HG03575 (cell line): ENCODE measurements around the gene RAB43.
"Not testable (repeated sequence)": the region's sequence is repeated elsewhere in the genome, so short reads cannot be mapped to it uniquely, and the experiment has no call there.

Source experiments
- ATAC-seq: cut with Tn5 transposase; IDR thresholded peaks from one replicate; pipeline ENCODE4 v1.9.1; 2021; ENCODE audit not compliant: unreplicated experiment, insufficient number of reproducible peaks, low FRiP score; ENCODE audit errors: extremely low read depth

RAB43 gene

DNA sequence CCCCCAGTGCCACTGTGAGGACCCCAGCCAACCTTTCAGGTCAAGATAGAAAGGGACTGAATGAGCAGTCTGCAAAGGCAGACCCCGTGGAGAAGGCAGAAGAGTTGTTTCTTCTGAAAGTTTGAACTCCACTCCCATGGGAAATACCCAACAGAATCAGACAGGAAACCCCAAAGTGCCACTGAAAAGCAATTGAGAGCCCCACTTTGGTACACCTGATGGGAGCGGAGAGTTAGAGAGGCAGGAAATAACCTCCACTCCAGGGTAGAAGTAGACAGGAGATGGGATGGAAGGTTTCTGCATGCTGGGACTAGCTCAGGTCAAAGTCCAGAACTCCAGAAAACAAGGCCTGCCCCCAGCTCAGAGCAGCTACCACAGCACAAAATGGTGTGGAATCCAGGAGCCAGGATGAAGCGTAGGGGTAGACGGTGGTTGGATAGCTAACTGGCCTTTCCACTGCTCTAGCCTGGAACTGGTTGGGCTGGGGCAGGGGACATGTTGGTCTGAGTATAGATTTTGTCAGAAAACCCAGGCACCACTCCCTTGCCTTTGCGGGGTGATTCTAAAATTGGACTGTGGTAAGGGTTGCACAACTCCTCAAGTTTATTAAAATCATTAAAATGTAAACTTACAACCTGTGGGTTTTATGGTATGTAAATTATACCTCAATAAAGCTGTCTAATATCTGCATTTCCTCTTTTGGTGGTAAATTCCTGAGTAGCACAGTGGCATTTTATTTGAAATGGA is 1.9 kb upstream of the RAB43 start:
- no peak for ATAC-seq

DNA sequence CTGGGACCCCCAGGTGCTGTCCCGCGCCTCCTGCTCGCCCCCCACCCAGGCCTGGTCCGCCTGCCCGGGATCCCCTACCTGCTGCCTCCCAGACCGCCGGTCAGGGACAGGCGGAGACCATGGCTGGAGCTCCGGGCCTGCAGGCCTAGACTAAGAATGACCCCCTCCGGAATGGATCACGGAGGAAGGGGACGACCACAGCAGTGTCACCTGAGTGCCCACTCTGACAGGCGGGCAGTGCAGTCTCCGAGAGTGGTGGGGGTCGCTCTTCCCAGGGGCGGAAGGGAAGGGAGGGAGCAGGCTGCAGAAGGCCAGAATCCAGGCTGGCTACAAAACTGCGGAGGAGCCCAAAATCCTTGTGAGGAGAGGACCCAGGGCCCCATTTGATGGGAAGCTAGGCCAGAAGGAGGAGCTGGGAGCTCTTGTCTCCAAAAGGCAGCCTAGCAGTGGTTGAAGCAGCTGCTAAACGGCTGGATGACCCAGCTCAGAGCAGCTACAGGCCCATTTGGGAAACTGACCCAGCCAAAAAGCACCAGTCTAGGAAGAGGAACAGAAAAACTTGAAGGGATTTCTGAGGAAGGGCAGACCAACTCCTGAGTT is 908 bp upstream of the RAB43 start:
- ATAC-seq, result no peak

DNA sequence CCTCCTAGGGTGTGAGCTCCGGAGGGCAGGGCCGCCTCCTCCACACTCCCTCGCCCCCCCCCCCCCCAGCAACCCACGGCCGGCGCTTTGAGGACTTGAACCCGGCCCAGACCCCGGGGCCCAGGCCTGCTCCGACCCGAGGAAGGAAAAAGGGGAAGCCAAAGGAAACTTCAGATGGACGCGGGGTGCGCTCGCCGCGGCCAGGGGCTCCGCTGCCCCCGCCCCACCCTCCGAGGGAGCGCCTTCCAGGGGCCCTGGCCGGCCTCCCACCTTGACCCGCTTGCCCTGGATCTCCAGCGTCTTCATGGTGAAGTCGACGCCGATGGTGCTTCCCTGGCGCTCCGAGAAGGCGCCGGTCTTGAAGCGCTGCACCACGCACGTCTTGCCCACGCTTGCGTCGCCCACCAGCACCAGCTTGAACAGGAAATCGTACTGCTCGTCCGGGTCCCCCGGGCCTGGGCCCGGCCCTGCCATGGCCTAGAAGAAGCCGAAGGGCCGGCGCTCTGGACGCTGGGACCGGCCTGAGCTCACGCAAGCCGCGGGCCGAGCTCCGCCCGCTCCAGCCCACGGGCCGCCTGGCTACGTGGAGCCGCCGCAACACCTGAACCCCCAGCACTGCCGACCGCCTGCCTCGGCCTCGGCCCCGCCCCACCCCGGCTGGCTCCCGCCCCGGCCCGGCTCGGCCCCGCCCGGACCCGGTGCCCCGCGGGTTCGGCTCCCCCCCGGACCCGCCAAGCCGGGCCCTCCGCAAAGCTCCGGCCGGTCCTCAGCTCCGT is 400 bp downstream of the RAB43 start:
- no peak for ATAC-seq

DNA sequence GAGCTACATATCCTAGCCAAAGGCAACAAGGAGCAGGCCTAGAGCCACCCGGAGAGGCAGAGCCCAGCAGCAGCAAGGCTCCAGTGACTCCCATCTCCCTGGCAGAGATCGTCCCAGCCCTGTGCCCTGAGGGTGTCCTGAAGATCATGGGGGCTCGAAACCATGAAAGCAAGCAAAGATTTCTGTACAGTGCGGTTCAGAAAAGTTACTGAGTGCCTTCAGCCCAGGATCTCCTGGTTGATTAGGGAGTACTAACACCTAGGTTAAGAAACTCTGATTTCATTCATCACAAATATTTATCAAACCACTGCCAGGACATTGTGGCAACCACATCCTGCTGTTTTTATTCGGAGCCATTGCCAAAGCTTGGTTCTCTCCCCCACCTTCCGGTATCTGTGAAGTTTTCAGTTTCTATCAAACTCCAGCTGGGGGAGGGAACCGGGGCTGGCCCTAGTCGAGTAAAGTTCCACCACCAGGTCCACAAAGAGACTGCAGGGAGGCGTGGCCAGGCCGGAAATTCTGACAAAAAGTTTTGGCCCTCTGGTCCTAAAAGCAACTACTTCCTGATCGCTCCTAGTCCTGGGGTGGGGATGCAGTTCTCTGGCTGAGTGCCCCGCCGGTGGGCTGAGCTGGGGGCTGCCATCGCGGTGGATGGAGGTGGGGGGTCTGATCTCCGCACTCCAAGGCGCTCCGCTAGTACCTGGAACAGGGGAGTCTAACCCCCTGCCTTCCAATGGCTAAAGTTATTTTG is 1.2 kb downstream of the RAB43 start:
- ATAC-seq, result peak; percentile 50

DNA sequence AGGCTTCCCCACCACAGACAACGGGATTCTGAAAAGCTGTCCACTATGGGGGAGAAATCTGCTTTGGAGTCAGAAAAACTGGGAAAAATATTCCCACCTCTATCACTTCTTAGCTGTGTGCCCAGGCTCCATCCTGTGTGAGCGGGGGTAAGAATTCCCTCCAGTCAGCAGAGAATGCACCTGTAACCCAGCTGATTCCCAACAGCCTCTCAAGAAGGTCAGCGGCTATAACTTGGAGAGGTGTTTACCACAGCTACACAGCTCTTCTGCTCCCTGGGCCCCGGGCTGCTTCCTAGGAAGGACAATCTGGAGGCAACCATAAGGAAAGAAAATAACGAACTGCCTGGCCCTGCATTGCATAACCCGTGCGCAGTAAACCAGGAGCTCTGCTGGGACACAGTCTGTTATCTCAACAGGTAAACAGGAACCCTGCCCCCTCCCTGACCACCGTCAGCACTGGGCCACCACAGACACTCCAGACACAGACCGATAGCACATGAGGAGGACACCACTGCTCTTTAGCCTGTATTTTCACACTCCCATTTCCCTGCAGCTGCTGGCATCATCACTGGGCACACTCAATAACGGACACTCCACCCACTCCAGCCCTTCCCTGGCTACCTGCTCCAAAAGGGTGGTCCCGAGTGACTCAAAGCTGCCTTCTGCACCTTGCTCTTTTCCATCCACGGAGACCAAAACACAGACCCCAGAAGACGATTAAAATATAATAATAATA is 2.1 kb downstream of the RAB43 start:
- no peak for ATAC-seq

DNA sequence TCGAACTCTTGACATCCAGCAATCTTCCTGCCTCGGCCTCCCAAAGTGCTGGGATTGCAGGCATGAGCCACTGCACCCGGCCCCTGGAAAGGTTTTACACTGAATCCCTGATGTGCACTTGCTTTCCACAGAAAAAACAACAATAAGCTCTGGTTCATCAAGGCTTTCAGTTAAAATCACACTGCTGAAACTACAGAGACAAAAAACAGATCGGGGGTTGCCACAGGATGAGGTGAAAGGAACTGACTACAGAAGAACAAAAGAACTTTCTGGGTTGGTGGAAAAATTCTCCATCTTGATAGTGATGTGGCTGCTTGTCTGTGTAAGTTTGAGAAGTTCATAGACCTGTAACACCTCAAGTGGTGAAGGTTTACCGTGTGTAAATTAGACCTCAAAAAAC is 2.9 kb downstream of the RAB43 start:
- ATAC-seq, result no peak

DNA sequence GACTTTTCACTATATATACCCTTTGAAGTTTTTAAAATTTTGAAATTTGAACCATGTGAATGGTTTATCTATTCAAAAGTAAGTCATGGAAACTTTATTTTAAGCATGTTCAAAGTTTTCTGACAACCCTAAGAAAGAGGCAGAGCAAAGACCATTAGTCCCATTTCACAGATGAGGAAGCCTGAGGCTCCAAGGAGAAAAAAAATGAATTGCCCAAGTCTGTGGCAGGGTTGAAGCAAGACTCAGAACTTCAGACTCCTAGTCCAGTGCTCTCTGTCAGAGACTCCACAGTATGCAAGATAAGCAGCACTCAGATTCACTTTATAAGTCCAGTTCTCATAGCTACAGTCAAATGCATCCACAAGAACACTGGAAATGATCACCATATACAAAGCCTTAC is 4.5 kb downstream of the RAB43 start:
- no peak for ATAC-seq

DNA sequence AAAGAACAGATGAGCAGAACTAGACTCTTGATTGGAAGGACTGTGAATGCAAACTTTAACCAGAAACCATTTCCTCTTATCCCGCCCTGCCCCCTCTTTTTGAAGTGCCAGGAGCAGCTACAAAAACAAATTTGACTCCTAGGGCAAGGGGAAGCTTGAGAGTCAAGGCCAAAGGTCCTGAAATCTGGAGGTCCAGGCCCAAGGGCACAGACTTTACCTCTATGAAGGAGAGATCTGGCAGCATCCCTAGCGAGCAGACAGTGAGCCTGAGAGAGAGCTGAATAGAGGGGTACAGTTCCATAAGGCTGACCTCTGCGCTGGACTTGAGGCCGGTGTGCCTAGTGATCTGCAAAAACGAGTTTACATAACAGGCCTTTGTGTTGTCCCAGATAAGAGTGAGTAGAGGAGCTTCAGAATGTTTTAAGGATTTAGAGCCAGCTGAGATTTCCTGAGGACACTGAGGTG is 5.1 kb downstream of the RAB43 start:
- no peak for ATAC-seq

DNA sequence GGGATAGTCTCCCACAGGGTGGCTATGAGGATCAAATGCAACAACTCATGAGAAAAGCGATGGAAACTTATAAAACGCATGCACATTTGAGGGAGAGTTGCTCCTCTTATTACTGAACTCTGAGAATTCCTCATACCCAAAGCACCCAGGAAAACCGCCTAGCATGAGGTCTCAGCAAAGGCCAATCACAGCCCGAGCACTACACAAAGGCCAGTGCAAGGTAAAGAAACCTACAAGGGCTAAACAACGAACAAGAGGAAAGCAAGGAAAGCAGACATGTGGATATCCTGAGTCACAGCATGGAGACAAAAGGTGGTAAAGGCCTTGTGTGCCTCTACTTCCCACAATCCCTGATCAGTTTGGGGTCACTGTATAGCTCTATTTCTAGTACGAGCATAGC is 7.1 kb downstream of the RAB43 start:
- no peak for ATAC-seq

DNA sequence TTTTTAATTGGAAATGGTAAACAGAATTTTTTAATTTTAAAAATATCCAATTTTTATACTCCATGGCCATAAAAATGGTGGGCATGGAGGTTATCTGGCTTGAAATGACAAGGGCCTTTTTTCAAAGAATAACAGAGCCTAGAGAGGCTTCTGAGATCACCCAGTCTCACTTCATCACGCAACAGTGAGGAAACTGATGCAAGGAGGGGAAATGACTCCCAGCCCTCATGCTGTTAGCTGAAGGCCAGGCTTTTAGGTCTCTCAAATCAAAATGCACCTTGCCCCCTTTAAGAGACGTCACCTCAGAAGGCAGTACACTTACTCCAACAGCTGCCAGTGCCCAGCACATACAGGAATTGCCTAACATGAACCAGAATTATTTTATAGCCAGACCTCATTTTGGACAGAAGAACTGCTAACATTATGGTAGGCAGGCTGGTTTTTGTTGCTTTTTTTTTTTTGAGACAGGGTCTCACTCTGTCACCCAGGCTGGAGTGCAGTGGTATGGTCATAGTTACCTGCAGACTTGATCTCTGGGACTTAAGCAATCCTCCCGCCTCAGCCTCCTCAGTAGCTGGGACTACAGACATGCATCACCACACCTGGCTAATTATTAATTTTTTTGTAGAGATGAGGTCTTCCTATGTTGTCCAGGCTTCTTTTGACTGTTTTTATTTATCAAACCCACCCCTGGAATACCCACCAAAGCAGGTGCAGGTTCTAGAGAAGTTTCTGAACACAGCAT is 9.1 kb downstream of the RAB43 start:
- ATAC-seq, result no peak

DNA sequence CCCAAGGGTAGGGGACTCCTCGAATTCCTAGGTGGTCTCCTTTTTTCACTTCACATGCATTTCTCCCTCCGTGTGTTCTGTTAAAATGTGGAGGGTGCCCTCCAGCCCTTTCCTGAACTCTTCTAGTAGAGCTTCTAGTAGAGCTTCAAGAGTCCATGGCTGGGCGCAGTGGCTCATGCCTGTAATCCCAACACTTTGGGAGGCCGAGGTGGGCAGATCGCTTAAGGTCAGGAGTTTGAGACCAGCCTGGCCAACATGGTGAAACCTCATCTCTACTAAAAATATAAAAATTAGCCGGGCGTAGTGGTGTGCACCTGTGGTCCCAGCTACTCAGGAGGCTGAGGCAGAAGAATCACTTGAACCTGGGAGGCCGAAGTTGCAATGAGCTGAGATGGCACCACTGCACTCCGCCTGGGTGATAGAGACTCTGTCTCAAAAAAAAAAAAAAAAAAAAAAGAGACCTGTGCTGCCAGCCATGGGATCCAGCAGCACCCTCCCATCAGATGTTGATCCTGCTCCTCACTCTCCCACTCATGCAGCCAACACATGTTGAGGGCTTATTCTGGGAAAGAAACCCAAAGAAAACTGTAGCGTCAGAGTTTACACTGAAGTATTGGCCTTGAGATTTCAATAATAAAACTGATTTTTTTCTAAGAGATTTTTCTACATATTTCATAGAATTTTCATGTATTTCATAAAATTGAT is 10.4 kb downstream of the RAB43 start:
- not testable (repeated sequence) for ATAC-seq

DNA sequence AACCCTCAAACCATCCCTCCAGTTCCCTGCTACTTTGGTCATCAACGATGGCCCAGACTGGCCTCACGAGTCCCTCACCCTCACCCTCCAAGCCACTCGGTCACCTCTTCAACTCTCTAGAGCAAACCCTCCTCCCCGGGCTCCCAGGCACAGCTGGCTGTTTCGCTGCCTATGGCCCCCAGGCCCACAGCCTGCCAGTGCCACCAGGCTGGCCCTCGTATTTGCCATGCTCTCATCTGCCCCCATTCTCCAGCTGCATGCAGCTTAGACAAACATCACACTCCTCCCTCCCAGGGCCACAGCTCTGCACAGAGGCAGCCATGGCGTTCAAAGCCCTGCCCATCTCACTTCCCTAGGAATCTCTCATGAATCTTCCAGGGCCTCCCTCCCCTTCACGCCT is 13.8 kb downstream of the RAB43 start:
- ATAC-seq, result no peak

DNA sequence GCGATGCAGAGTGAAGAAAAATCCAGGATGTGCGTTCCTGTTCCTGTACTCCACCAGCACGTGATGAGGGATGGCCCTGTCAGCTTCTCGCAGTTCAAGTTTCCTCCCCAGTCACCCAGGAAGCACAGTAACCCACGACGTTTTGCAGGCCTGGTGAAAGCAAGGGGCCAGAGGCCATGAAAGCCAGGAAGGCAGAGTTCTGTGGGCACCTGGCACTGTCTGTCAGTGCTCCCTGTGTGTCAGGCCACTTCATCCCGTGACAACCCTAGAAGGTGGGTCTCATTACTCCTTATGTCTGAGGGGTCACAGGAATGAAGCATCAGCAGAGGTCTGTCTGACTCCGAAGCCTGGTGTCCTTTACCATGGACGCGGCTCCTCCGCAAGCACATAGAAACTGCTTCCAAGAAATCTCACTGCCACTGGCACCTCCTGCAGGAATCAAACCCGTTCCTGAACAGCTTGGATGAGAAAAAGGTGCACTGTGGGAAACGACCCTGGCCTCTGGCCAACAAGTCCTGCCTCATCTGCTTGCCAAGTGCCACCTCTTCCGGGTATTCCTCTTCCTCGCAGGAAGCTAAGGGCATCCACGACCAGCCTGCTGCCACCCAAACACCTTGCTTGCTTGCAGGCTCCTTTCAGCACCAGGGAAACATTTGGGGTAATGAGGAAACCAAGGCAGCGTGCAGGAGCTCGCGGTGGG is 14.6 kb downstream of the RAB43 start:
- no peak for ATAC-seq

DNA sequence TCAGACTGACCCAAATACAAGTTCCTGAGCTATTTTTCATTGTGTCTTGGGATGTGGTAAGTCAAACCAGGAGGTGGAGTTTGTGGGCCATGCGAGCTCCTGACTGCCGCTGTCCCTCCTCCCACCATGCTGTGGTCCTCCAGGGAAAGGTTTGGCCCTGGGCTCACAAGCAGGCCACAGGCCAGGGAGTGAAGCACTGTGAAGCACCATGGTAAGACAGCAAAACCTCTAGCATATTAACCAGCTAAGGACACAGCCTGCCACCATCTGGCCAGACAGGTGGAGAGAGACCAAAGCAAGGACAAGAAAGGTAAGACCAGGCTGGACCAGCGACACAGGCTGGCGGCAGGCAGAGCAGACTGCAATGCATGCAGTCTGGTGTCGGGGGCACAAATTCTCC is 15.3 kb downstream of the RAB43 start:
- ATAC-seq, result no peak

DNA sequence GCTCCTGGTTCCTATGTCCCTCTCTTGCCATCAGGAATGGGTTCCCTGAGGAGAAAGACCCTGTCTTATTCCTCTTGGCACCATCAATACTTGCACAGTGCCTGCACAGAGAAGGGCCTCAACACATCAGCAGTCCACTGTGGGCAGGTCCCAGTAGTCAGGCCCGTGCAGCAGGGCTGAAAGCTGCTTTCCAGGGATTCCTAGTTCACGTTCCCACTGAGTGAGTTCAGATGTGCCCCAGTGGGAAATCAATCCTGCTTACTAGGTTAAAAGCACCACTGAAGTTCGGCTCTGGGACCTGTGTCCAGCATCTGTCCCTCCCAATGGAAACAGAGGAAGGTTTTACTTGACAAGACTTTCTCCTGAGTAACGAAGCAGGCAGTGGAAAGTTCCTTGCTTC is 15.7 kb downstream of the RAB43 start:
- no peak for ATAC-seq

DNA sequence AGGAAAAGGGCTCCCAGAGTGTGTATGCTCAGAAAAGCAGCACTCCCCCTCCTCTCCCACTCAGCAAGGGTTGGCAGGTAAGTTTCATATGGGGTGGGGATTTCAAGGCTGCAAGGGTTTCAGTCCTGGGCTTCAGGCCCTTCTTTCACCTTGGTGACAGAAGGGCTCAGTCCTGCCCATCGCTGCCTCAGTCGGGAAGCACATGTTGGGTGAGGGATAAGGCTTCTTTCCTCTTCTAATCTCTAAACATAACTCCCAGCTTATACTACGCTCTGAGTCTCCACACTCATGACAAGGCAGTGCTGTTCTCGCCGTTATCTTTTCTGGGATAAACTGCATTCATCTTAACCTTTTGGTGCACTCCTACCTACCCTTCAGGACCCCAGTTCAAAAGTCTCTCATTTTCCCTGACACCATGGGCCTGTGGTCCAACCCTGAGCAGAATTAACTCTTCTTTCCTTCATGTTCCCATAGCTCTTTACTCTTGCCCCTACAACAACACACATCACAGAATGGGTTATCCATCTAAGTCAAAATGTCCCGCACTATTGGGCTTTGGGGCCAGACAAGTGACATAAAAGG is 17.0 kb downstream of the RAB43 start:
- ATAC-seq, result no peak

DNA sequence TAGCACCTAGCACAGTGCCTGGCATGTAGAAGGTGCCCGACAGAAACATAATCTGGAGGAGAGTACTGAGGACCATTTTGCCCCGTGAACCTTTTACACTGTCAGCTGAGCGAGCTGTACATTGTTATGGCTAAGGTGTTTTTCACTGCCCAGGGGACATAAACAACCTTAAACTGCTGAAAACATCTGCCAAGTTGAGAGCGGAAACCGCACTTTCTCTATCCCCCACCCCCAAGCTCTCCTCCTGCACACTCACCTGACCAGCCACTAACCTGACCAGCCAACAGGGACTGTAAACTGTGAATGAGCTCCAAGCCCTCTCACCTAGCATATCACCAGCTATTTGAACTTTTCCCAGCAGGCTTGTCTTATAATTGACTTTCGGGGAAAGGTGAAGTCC is 17.6 kb downstream of the RAB43 start:
- no peak for ATAC-seq
